Muscle of back (tissue), 10 donors: ENCODE data around the gene AKR1C2. TPM values are rescaled to one million over a fixed set of nuclear protein-coding genes. Genes with fewer than 3 reads are reported as not detected.

Source experiments
- polyA plus RNA-seq, 10 donors: library from polyadenylated mRNA; unstranded; fragments of 120-200 nt; gene quantifications; one replicate each; pipeline ENCODE4 v1.2.1, GENCODE V29; 2013; ENCODE audit not compliant: insufficient read length in 10 of 10

The AKR1C2 gene
- polyA plus RNA-seq, 10 donors: 7.8 to 17.9 (median 9.9) TPM

Other genes with a start within 250 kb of the AKR1C2 start
- gene AKR1E2, start 177.7 kb downstream of the AKR1C2 start, polyA plus RNA-seq: 1 to 10 TPM; 2.0 to 7.8 (median 4.1) TPM
- gene AKR1C1, start 40.4 kb downstream of the AKR1C2 start, polyA plus RNA-seq: 10 to 100 TPM in 4 of 10 donors, 1 to 10 TPM in 6; 5.0 to 15.7 (median 9.5) TPM
- 1 to 10 TPM in 7 of 10 donors, under 1 TPM in 3; 0.56 to 3.0 (median 1.2) TPM for gene AKR1C3, start 90.6 kb upstream of the AKR1C2 start, polyA plus RNA-seq
- gene AKR1C8, start 181.3 kb upstream of the AKR1C2 start, polyA plus RNA-seq: under 1 TPM in 3 of 10 donors, not detected in 7; 0.10 to 0.27 (median 0.17) TPM
- not detected for gene AKR1C4, start 193.0 kb upstream of the AKR1C2 start, polyA plus RNA-seq